ENCODE results near the gene OXT. TPM values are rescaled to one million over a fixed set of nuclear protein-coding genes. Genes with fewer than 3 reads are reported as not detected.

OXT gene
- total and polyA plus RNA-seq, 2 of the 13 experiments (the other 11 are each of a cell fraction or from before 2014, with no cell fraction given): not detected

GRCh38 chr20:3117839-3118379, 46.5 kb downstream of the OXT start (continued):
- TF ChIP-seq ZNF276 (CRISPR knock-in tag; IDR thresholded peaks at IDR 0.05; ENCODE audit: low read depth) (0 out of 2 replicates have a peak, but pooled peaks have one; percentile 21), SNAPC2 (CRISPR knock-in tag; IDR thresholded peaks at IDR 0.05) (0 out of 2 replicates have a peak, but pooled peaks have one; percentile 64), SMC3 (IDR thresholded peaks at IDR 0.05; ENCODE audit: low read length) (peak; percentile 98), SAP130 (CRISPR knock-in tag; IDR thresholded peaks at IDR 0.05; ENCODE audit: low read depth) (peak; percentile 84), FOXO1 (CRISPR knock-in tag; IDR thresholded peaks at IDR 0.05) (peak; percentile 78), ZNF292 (CRISPR knock-in tag; IDR thresholded peaks at IDR 0.05; ENCODE audit: borderline replicate concordance, low read depth) (0 out of 2 replicates have a peak, but pooled peaks have one; percentile 57), CBFB (CRISPR knock-in tag; IDR thresholded peaks at IDR 0.05) (peak; percentile 69; the same call in 1 of the 2 replicates), ARID4A (CRISPR knock-in tag; IDR thresholded peaks at IDR 0.05; ENCODE audit: borderline replicate concordance) (peak; percentile 60; the same call in 1 of the 2 replicates), HMG20A (CRISPR knock-in tag; IDR thresholded peaks at IDR 0.05; ENCODE audit: borderline replicate concordance) (peak; percentile 67; the same call in 1 of the 2 replicates), ATF1 (CRISPR knock-in tag; IDR thresholded peaks at IDR 0.05) (peak; percentile 83), FOXK1 (CRISPR knock-in tag; IDR thresholded peaks at IDR 0.05; ENCODE audit: borderline replicate concordance, low read depth) (peak; percentile 82), GABPB1 (CRISPR knock-in tag; IDR thresholded peaks at IDR 0.05) (peak; percentile 44), ATF3 (CRISPR knock-in tag; IDR thresholded peaks at IDR 0.05) (peak; percentile 99), ZNF232 (CRISPR knock-in tag; IDR thresholded peaks at IDR 0.05; ENCODE audit: borderline replicate concordance) (0 out of 2 replicates have a peak, but pooled peaks have one; percentile 34), ARID3A (IDR thresholded peaks at IDR 0.05; ENCODE audit: low read depth, low read length) (peak; percentile 59; the same call in 1 of the 2 replicates), ZNF891 (CRISPR knock-in tag; IDR thresholded peaks at IDR 0.05) (peak; percentile 59; the same call in 1 of the 2 replicates), YEATS2 (CRISPR knock-in tag; IDR thresholded peaks at IDR 0.05; ENCODE audit: borderline replicate concordance) (peak; percentile 66; the same call in 1 of the 2 replicates), YEATS4 (CRISPR knock-in tag; IDR thresholded peaks at IDR 0.05; ENCODE audit: borderline replicate concordance) (peak; percentile 56; the same call in 1 of the 2 replicates), PPARG (CRISPR knock-in tag; conservative IDR thresholded peaks at IDR 0.05) (peak; percentile 62; the same call in 1 of the 2 replicates), ZSCAN9 (CRISPR knock-in tag; IDR thresholded peaks at IDR 0.05; ENCODE audit: borderline replicate concordance) (peak; percentile 74), TFE3 (CRISPR knock-in tag; IDR thresholded peaks at IDR 0.05) (peak; percentile 52; the same call in 1 of the 2 replicates)
